ENCODE data around the gene TSFM.
A peak's percentile ranks its signal among the peaks of the same experiment; 100 is the strongest.

The TSFM gene

DNA sequence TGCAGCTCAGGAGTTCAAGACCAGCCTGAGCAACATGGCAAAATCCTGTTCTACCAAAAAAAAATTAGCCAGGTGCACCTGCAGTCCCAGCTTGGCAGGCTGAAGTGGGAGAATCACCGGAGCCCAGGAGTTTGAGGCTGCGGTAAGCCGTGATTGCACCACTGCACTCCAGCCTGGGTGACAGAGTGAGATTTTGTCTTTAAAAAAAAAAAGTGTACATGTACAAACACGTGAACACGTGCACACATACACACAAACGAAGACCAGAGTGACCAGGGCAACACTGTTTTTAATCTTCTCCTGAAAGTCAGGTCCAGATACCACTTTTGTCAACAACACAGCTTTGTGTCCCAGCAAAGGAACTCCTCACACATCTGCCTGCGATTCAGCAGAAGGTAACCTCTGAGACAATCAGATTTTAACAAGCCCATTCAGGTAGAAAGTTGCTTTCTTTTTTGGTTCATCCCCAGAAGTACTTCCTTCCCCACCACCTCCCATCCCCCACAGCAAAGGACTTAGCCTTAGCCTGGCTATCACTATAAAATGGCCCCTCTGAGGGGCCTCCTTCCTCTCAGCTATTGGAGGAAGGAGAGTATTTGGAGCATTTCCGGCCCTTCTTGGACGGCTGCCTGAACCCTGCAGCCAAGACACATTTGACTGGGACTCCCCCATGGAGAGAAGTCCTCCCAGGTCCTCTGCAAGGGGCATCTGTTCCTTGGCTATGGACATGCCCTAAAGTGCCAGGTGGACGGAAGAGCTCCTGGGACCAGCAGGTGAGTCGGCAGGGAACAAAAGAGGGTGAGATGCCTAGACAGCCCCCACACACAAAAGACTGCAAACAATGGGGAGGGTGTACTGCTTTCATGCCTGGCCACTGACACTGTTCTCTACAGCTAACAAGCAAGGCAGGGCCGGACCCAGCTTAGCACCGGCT, 54.1 kb downstream of the TSFM start:
- peak; percentile 89 for DNase-seq

GRCh38 chr12:57837864-57838562, 55.4 kb downstream of the TSFM start:
- DNase-seq: no peak

DNA sequence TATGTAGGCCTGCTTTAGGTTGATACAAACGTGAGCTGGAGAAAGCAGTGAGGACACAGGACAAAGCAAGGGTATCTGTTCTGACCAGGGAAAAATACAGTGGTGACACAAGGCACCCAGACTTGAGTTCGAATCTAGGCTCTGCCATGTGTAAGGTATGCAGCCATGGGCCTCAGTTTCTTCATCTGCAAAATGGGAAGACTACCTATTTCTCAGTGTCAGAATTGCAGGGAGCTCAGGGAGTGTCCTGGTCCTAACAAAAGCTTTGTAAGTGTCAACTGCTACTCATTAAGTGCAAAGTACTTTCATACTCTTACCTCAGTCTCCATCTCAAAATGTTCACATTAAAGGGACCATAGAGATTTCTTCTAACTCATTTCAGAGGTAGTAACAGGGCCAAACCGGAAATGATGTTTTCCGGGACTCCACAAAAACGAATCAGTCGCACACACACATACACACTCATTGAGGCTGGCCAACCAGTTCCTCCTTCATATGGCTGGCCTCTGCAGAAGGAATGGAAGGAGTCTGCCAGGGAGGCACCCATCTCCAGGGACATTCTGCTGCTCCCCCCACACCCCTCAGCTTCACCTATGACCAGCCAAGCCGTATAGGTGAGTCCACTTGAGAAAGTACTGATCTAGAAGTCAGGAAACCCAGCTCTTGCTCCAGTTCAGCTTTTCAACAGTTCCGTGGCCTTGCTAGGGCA, 56.2 kb downstream of the TSFM start:
- DNase-seq: no peak

- peak; percentile 56 for DNase-seq
These were observed 57.4 kb downstream of the TSFM start for GRCh38 chr12:57839996-57840395.

GRCh38 chr12:57840726-57841125, 58.1 kb downstream of the TSFM start:
- DNase-seq: peak; percentile 63

DNA sequence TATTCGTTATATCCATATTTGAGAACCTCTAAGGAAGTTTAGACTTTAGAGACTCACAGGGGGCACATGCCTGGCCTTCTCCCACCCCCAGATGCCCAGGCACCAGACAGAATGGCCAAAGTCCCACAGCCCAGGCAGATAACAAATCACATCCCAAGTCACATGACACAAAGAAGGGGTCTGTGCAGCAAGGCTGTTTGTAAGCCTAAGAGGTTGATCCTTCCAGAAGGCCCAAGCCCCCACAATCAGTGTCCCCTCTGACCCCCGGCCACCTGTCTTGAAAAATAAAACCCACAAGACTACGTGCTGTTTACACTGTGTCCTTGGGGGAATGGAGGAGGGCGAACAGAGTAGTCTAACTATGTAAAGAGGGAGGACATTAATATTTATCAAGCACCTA, 58.9 kb downstream of the TSFM start:
- no peak for DNase-seq

- DNase-seq: no peak
These were observed 60.0 kb downstream of the TSFM start for GRCh38 chr12:57842342-57843294.

DNA sequence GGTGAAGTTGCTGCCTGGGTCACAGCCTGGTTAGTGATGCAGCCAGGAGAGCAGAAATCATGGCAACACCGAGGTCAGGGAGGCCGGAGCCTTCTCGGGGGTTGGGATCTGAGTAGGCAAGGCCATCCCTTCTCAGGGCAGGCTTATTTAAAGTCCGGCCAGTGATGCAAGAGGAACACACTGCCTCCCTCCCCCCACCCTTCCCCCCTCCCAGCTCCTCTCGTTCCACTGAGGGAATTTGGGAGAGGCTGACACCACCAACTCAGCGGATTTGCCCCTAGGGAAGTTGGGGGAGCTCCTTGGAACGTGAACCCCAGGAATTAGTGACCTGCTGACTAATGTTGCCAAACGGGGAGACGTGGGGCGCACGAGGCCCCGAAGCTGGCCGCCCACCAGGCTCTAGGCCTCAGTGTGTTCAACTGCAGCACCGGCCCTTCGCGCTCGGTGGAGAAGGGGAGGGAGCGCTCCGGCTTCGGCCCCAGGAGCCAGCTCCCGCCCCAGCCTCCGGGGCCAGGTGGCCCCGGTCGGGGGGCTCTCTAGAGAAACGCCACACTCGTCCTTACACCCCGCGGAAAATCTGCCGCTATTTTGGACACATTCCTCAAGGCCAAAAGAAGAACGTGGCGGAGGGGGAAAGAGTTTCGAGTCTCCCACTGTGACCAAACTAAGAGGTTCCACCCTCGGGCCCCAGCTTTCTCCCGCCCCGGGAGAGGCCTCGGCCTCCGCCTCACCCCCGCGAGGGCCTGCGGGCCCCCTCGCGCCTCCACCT, 62.3 kb downstream of the TSFM start:
- DNase-seq: no peak

- DNase-seq: peak; percentile 23
These were observed 63.1 kb downstream of the TSFM start for GRCh38 chr12:57845478-57846284.

GRCh38 chr12:57846285-57846576, 63.6 kb downstream of the TSFM start:
- no peak for DNase-seq

GRCh38 chr12:57846577-57847319, 64.2 kb downstream of the TSFM start, which contains the start of gene CTDSP2:
TSS of gene CTDSP2 (minus strand) at chr12:57846729. CDS start at chr12:57846435, 294 bp downstream.
- peak; percentile 98 for DNase-seq

Data from COR-L47 (cell line).